H9 (cell line): ENCODE measurements around the gene ERCC5. TPM values are rescaled to one million over a fixed set of nuclear protein-coding genes. Genes with fewer than 3 reads are reported as not detected.

Experiments used
- DNase-seq: peaks from one replicate; pipeline ENCODE4 v3.0.0-alpha.2; 2017
- H2AFZ ChIP-seq: one replicate; pipeline ENCODE4 v1.6.1; 2013; ENCODE audit warnings: mild to moderate bottlenecking, low read length, control low read depth, moderate library complexity
- H2AK5ac ChIP-seq: 2 replicates; pipeline ENCODE4 v1.6.1; 2013; ENCODE audit warnings: low read length, control low read depth, mixed read lengths; ENCODE audit not compliant: insufficient read length
- H2BK120ac ChIP-seq: one replicate; pipeline ENCODE4 v1.6.1; 2013; ENCODE audit warnings: low read depth, mild to moderate bottlenecking, low read length, control low read depth, inconsistent platforms; ENCODE audit not compliant: poor library complexity, severe bottlenecking
- H2BK12ac ChIP-seq: 2 replicates; pipeline ENCODE4 v1.6.1; 2013; ENCODE audit warnings: low read length, control low read depth, mixed read lengths, low read depth; ENCODE audit not compliant: insufficient read length
- H2BK15ac ChIP-seq: 2 replicates; pipeline ENCODE4 v1.6.1; 2013; ENCODE audit warnings: low read depth, low read length, control low read depth
- H2BK20ac ChIP-seq: one replicate; pipeline ENCODE4 v1.6.1; 2013; ENCODE audit warnings: low read depth, mild to moderate bottlenecking, low read length, control low read depth, inconsistent platforms; ENCODE audit not compliant: poor library complexity, severe bottlenecking
- H2BK5ac ChIP-seq: 2 replicates; pipeline ENCODE4 v1.6.1; 2013; ENCODE audit warnings: low read length, control low read depth, mixed read lengths; ENCODE audit not compliant: insufficient read length
- H3K14ac ChIP-seq: 2 replicates; pipeline ENCODE4 v1.6.1; 2013; ENCODE audit warnings: low read length, control low read depth; ENCODE audit not compliant: insufficient read depth
- H3K18ac ChIP-seq: 2 replicates; pipeline ENCODE4 v1.6.1; 2013; ENCODE audit warnings: low read depth, mild to moderate bottlenecking, mixed read lengths, low read length, control low read depth; ENCODE audit not compliant: insufficient read length
- H3K23ac ChIP-seq: 2 replicates; pipeline ENCODE4 v1.6.1; 2013; ENCODE audit warnings: low read length, control low read depth, mixed read lengths, low read depth; ENCODE audit not compliant: insufficient read length
- H3K23me2 ChIP-seq: 2 replicates; pipeline ENCODE4 v1.6.1; 2013; ENCODE audit warnings: low read depth, mild to moderate bottlenecking, mixed read lengths, low read length, control low read depth; ENCODE audit not compliant: insufficient read length, poor library complexity, severe bottlenecking
- H3K27ac ChIP-seq: 2 replicates; pipeline ENCODE4 v1.5.1; 2013; ENCODE audit warnings: low read length, control low read depth, mixed read lengths, low read depth; ENCODE audit not compliant: insufficient read length
- H3K27me3 ChIP-seq: 2 replicates; pipeline ENCODE4 v1.6.1; 2013; ENCODE audit warnings: low read length, control low read depth, inconsistent platforms; ENCODE audit not compliant: insufficient read depth
- H3K4ac ChIP-seq: 2 replicates; pipeline ENCODE4 v1.6.1; 2013; ENCODE audit warnings: low read depth, mild to moderate bottlenecking, control low read depth, inconsistent platforms, low read length, moderate library complexity
- H3K4me1 ChIP-seq: 2 replicates; pipeline ENCODE4 v1.6.1; 2013; ENCODE audit warnings: low read length, control low read depth, inconsistent platforms; ENCODE audit not compliant: insufficient read depth
- H3K4me2 ChIP-seq: 2 replicates; pipeline ENCODE4 v1.6.1; 2013; ENCODE audit warnings: low read length, control low read depth, mixed read lengths; ENCODE audit not compliant: insufficient read length, insufficient read depth
- H3K56ac ChIP-seq: 2 replicates; pipeline ENCODE4 v1.6.1; 2013; ENCODE audit warnings: low read depth, mild to moderate bottlenecking, mixed read lengths, low read length, control low read depth; ENCODE audit not compliant: insufficient read length
- H3K79me1 ChIP-seq: 2 replicates; pipeline ENCODE4 v1.6.1; 2013; ENCODE audit warnings: low read depth, mild to moderate bottlenecking, moderate library complexity, low read length, control low read depth, inconsistent platforms; ENCODE audit not compliant: insufficient read depth, poor library complexity, severe bottlenecking
- H3K79me2 ChIP-seq: 2 replicates; pipeline ENCODE4 v1.6.1; 2013; ENCODE audit warnings: low read length, control low read depth, inconsistent platforms; ENCODE audit not compliant: insufficient read depth
- H3K9ac ChIP-seq: 2 replicates; pipeline ENCODE4 v1.6.1; 2013; ENCODE audit warnings: low read length, control low read depth, mixed read lengths; ENCODE audit not compliant: insufficient read length; ENCODE audit errors: extremely low read depth
- H3K9me3 ChIP-seq: one replicate; pipeline ENCODE4 v1.6.1; 2013; ENCODE audit warnings: low read depth, low read length, inconsistent platforms; ENCODE audit not compliant: control insufficient read depth
- H3T11ph ChIP-seq: one replicate; pipeline ENCODE4 v1.6.1; 2013; ENCODE audit warnings: mild to moderate bottlenecking, low read length, control low read depth, inconsistent platforms
- H4K20me1 ChIP-seq: one replicate; pipeline ENCODE4 v1.6.1; 2013; ENCODE audit not compliant: control insufficient read depth, insufficient read length, insufficient read depth
- H4K5ac ChIP-seq: 2 replicates; pipeline ENCODE4 v1.6.1; 2013; ENCODE audit warnings: low read depth, mild to moderate bottlenecking, mixed read lengths, low read length, control low read depth; ENCODE audit not compliant: insufficient read length
- H4K8ac ChIP-seq: replicated peaks from 2 replicates; pipeline ENCODE4 v1.6.1; 2013; ENCODE audit warnings: low read length, control low read depth, mixed read lengths, low read depth; ENCODE audit not compliant: insufficient read length
- H4K91ac ChIP-seq: 2 replicates; pipeline ENCODE4 v1.6.1; 2013; ENCODE audit warnings: low read depth, mild to moderate bottlenecking, moderate library complexity, mixed read lengths, low read length, control low read depth; ENCODE audit not compliant: insufficient read length
- H3K27ac Mint-ChIP-seq, 3 experiments: 2 replicates in 2 of 3; 3 replicates in 1 of 3; pipeline ENCODE4 v1.8.0; 2020 to 2021; ENCODE audit warnings: mixed read lengths in 3 of 3, mild to moderate bottlenecking in 1 of 3, moderate library complexity in 1 of 3
- H3K27me3 Mint-ChIP-seq: 2 replicates; pipeline ENCODE4 v1.8.0; 2021; ENCODE audit warnings: low read depth, mild to moderate bottlenecking, moderate library complexity, mixed read lengths
- H3K36me3 Mint-ChIP-seq, 3 experiments: 2 replicates in 2 of 3; 3 replicates in 1 of 3; pipeline ENCODE4 v1.8.0; 2020 to 2021; ENCODE audit warnings: low read depth in 3 of 3, mixed read lengths in 3 of 3; ENCODE audit not compliant: insufficient read depth in 1 of 3
- H3K4me1 Mint-ChIP-seq, 2 experiments: 2 replicates each; pipeline ENCODE4 v1.8.0; 2020; ENCODE audit warnings: mixed read lengths in 2 of 2
- H3K4me3 Mint-ChIP-seq, 2 experiments: 2 replicates in 1 of 2; 3 replicates in 1 of 2; pipeline ENCODE4 v1.8.0; 2020 to 2021; ENCODE audit warnings: mild to moderate bottlenecking in 2 of 2, mixed read lengths in 2 of 2, moderate library complexity in 1 of 2
- H3K9me3 Mint-ChIP-seq, 2 experiments: 2 replicates in 1 of 2; 3 replicates in 1 of 2; pipeline ENCODE4 v1.8.0; 2020; ENCODE audit warnings: mild to moderate bottlenecking in 2 of 2, mixed read lengths in 2 of 2, moderate library complexity in 1 of 2
- WGBS: extraction: QIAGEN DNeasy Blood & Tissue Kit; methylation state at CpG from one replicate; pipeline ENCODE4 v1.1.7; 2013; ENCODE audit warnings: missing lambda C conversion rate, low lambda C conversion rate, mixed read lengths; ENCODE audit not compliant: insufficient read length; ENCODE audit errors: extremely low coverage; 5-methylcytosine and 5-hydroxymethylcytosine counted together
- total RNA-seq: library from RNA; stranded (reverse); gene quantifications from 2 replicates; pipeline ENCODE4 v1.2.1, GENCODE V29; 2021
- TF ChIP-seq, protein P1 (sequence below): fragments of 200-600 bp; sonication (generic); conservative IDR thresholded peaks from 3 replicates; pipeline ENCODE4 v1.8.0; 2021; ENCODE audit warnings: antibody characterized with exemption, mild to moderate bottlenecking

The ERCC5 gene
- total RNA-seq, 1 experiment from 2014 or later: 26.8 TPM

GRCh38 chr13:102817241-102817640 lies 28.6 kb upstream of the ERCC5 start:
- Histone ChIP-seq H2BK12ac (no peak overlapping the region), H3K79me1 (no peaks in the 10 kb centered on the region), H3K23ac (no peak overlapping the region), H4K8ac (no peak overlapping the region), H3K4me2 (no peak overlapping the region), H3K4me1 (no peaks in the 10 kb centered on the region; the same call in 1 of the 2 replicates), H3K23me2 (no peaks in the 10 kb centered on the region), H3K4ac (no peak overlapping the region), H3K27me3 (no peaks in the 10 kb centered on the region), H4K5ac (no peak overlapping the region), H3K79me2 (no peaks in the 10 kb centered on the region), H3K9me3 (no peaks in the 10 kb centered on the region), H2BK15ac (no peak overlapping the region), H2BK20ac (no peak overlapping the region), H3K9ac (no peak overlapping the region), H3T11ph (no peak overlapping the region), H3K27ac (no peak overlapping the region), H4K20me1 (no peaks in the 10 kb centered on the region), H3K18ac (no peak overlapping the region), H3K14ac (no peak overlapping the region), H2AFZ (no peak overlapping the region), H4K91ac (no peak overlapping the region), H2BK5ac (no peak overlapping the region), H2BK120ac (no peak overlapping the region), H3K56ac (no peak overlapping the region), H2AK5ac (no peak overlapping the region)
- Mint-ChIP-seq H3K27me3 (no peaks in the 10 kb centered on the region), H3K4me3 (no peak overlapping the region), H3K4me1 (peaks cover 0 to 3% of the 10 kb centered on the region in 2 experiments; a peak in 2 of 4 replicates), H3K9me3 (no peaks in the 10 kb centered on the region), H3K36me3 (peaks cover under 1 to 12% (median 1%) of the 10 kb centered on the region in 3 experiments; a peak in 4 of 7 replicates), H3K27ac (no peak overlapping the region)
- TF ChIP-seq, protein P1, sequence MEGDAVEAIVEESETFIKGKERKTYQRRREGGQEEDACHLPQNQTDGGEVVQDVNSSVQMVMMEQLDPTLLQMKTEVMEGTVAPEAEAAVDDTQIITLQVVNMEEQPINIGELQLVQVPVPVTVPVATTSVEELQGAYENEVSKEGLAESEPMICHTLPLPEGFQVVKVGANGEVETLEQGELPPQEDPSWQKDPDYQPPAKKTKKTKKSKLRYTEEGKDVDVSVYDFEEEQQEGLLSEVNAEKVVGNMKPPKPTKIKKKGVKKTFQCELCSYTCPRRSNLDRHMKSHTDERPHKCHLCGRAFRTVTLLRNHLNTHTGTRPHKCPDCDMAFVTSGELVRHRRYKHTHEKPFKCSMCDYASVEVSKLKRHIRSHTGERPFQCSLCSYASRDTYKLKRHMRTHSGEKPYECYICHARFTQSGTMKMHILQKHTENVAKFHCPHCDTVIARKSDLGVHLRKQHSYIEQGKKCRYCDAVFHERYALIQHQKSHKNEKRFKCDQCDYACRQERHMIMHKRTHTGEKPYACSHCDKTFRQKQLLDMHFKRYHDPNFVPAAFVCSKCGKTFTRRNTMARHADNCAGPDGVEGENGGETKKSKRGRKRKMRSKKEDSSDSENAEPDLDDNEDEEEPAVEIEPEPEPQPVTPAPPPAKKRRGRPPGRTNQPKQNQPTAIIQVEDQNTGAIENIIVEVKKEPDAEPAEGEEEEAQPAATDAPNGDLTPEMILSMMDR: no peak
- WGBS: no CpG with 5 or more reads among the region's 1 CpG
- no peak for DNase-seq
